Erythroblast (primary cell): ENCODE data around the gene IDNK.

Experiments
- GATA1 ChIP-seq: IDR thresholded peaks from 2 replicates; pipeline ENCODE4 v1.6.1; 2011; ENCODE audit warnings: low read depth, mild to moderate bottlenecking, control low read depth, low read length, moderate library complexity
- POLR2A ChIP-seq: IDR thresholded peaks from 2 replicates; pipeline ENCODE4 v1.6.1; 2011; ENCODE audit warnings: mild to moderate bottlenecking, low read length

GRCh38 chr9:83681490-83681889 lies 58.5 kb downstream of the IDNK start:
- TF ChIP-seq POLR2A (no peak), GATA1 (no peak)
